C4-2B (cell line): ENCODE results near the gene PAK5.

Experiments
- ZFX ChIP-seq: fragments of 450-650 bp; IDR thresholded peaks from 2 replicates; pipeline ENCODE4 v1.6.1; 2017
- TF ChIP-seq, protein P1 (sequence below): fragments of 450-650 bp; conservative IDR thresholded peaks from 2 replicates; pipeline ENCODE4 v1.5.1; 2017; ENCODE audit warnings: mild to moderate bottlenecking

GRCh38 chr20:9838035-9838377, 870 bp downstream of the PAK5 start:
- TF ChIP-seq, protein P1, sequence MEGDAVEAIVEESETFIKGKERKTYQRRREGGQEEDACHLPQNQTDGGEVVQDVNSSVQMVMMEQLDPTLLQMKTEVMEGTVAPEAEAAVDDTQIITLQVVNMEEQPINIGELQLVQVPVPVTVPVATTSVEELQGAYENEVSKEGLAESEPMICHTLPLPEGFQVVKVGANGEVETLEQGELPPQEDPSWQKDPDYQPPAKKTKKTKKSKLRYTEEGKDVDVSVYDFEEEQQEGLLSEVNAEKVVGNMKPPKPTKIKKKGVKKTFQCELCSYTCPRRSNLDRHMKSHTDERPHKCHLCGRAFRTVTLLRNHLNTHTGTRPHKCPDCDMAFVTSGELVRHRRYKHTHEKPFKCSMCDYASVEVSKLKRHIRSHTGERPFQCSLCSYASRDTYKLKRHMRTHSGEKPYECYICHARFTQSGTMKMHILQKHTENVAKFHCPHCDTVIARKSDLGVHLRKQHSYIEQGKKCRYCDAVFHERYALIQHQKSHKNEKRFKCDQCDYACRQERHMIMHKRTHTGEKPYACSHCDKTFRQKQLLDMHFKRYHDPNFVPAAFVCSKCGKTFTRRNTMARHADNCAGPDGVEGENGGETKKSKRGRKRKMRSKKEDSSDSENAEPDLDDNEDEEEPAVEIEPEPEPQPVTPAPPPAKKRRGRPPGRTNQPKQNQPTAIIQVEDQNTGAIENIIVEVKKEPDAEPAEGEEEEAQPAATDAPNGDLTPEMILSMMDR = no peak
- TF ChIP-seq ZFX = no peak
